Upper lobe of left lung (tissue), 4 donors: ENCODE data around the gene TRIM40.

Experiments used
- EP300 ChIP-seq, 4 donors: sonication (generic); formaldehyde crosslinking; IDR thresholded peaks; one replicate each; pipeline ENCODE4 v1.5.1; 2017; ENCODE audit warnings: antibody characterized with exemption in 4 of 4, control low read depth in 2 of 4
- POLR2A ChIP-seq, 4 donors: fragments of 450-650 bp; IDR thresholded peaks; one replicate each; pipeline ENCODE4 v1.5.1; 2016 to 2017; ENCODE audit warnings: antibody characterized with exemption in 4 of 4, mild to moderate bottlenecking in 2 of 4
- POLR2AphosphoS5 ChIP-seq, 2 donors: sonication (generic); formaldehyde crosslinking; IDR thresholded peaks; one replicate each; pipeline ENCODE4 v1.5.1; 2017; ENCODE audit warnings: antibody characterized with exemption in 2 of 2
- TF ChIP-seq, protein P1 (sequence below), 6 experiments: fragments of 450-650 bp in 4 of 6; fragments of 200-600 bp in 2 of 6; sonication (generic) in 2 of 6; IDR thresholded peaks; one replicate each; pipeline ENCODE4 v1.5.1; 2016 to 2019; ENCODE audit warnings: antibody characterized with exemption in 6 of 6

DNA sequence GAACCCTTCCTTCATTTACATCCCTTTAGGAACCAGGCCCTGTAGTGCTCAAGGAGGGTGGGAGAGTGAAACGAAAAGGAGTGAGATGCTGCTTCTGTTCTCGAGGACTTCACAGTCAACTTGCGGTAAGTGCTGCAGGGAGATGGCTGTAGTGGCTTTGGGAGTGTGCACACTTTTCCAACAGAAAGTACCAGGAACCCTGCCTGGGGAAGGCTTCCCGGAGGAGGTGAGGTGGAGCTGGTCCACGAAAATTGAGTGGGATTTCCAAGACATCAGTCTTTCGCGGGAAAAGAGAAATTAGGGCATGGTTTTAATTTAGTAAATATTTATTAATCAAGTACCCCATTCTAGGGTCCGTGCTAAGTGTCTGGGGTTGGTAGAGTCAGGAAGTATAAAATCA, 35.8 kb upstream of the TRIM40 start:
- TF ChIP-seq, protein P1, sequence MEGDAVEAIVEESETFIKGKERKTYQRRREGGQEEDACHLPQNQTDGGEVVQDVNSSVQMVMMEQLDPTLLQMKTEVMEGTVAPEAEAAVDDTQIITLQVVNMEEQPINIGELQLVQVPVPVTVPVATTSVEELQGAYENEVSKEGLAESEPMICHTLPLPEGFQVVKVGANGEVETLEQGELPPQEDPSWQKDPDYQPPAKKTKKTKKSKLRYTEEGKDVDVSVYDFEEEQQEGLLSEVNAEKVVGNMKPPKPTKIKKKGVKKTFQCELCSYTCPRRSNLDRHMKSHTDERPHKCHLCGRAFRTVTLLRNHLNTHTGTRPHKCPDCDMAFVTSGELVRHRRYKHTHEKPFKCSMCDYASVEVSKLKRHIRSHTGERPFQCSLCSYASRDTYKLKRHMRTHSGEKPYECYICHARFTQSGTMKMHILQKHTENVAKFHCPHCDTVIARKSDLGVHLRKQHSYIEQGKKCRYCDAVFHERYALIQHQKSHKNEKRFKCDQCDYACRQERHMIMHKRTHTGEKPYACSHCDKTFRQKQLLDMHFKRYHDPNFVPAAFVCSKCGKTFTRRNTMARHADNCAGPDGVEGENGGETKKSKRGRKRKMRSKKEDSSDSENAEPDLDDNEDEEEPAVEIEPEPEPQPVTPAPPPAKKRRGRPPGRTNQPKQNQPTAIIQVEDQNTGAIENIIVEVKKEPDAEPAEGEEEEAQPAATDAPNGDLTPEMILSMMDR (IDR thresholded peaks at IDR 0.05), result no peak
- TF ChIP-seq EP300 (IDR thresholded peaks at IDR 0.05) (no peak), POLR2AphosphoS5 (IDR thresholded peaks at IDR 0.05) (no peak), POLR2A (IDR thresholded peaks at IDR 0.05) (no peak)
